ENCODE data around the gene DUSP2. TPM values are rescaled to one million over a fixed set of nuclear protein-coding genes. Genes with fewer than 3 reads are reported as not detected.

Gene DUSP2
- total RNA-seq, 1 donor: 0.86 TPM

DNA sequence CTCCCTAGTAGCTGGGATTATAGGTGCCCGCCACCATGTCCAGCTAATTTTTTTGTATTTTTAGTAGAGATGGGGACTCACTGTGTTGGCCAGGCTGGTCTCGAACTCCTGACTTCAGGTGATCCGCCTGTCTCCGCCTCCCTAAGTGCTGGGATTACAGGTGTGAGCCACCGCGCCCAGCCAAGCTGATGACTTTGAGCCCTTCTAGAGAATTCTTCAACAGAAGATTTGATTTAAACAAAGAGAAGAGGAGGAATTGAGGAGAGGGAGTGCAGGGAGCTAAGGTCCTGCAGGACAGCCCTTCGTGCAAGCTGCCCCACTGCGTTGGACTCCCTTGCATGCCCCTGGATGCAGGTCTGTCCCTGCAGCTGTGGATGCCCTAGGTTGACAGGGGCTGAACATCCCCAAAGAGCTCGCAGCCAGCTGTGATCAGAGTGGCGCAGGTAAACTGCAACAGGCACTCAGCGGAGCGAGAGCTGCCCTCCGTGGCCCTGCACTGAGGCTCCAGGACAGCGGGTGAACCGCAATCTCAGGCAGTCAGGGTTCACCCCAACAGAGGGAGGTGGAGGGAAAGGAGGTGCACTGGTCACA, 42.5 kb downstream of the DUSP2 start:
- no peak for TF ChIP-seq CTCF (IDR thresholded peaks at IDR 0.05; ENCODE audit: insufficient read depth, low read depth, low read length)
- no peak for DNase-seq (ENCODE audit: low read depth)
- H3K4me3 ChIP-seq (ENCODE audit: low read depth, low read length): no peak overlapping the region

DNA sequence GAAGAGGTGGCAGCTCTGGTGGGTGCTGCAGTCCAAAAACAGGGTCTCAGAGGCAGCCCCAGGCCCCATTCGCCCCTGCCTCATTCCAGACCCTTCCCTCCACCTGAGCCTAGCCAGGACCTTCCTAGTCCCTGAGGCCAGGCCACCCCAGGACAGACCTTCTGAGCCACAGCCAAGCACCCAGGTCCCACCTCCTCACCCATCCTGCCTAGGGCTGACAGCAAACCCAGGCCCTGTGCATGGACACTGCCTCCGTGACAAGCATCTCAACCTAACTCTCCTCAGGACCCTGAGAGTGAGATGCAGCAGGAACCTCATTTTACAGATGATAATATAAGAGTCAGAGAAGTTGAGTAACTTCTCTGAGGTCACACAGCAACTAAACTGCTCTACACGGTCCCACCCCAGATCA, 44.3 kb downstream of the DUSP2 start:
- H3K4me3 ChIP-seq (ENCODE audit: low read depth, low read length): no peak overlapping the region
- DNase-seq (ENCODE audit: low read depth): no peak
- no peak for TF ChIP-seq CTCF (IDR thresholded peaks at IDR 0.05; ENCODE audit: insufficient read depth, low read depth, low read length)

DNA sequence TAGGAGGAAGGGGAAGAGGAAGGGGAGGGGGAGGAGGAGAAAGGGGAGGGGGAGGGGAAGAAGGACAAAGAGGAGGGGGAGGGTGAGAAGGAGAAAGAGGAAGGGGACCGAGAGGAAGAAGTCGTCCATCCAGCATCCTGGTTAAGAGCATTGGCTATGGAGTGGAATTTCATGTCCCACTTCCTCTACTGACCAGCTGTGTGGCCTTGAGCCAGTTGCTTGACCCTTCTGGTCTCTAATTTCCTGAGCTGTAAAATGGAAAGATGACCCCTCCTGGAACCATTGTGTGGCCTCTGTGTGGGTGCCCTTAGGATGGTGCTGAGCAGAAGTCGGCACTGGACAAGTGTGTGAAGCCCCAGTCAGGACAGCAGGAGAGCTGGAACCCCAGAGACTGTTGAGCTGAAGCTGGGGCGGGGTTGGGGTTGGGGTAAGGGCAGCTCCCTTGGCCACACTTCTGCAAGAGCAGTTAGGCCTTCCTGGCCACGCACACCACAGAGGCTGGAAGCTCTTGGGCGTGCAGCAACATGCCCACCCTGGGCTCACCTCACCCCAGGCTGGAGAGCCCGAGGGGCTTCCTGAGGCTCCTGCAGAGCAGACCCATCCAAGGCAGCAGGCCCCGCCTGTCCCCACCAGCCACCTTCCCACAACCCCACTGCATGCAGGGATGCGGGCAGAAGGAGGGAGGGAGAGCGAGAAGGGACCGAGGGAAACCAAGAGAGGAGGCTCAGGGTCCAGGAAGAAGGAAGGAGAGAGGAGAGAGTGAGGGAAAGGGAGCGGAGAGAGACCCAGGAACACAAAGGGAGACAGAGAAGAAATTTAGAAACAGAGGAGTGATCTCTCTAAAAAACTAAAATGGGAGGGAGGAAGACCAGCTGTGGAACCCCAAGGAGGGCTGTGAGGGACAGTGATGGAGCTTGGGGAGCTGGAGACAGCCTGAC, 45.1 kb downstream of the DUSP2 start:
- no peak overlapping the region for H3K4me3 ChIP-seq (ENCODE audit: low read depth, low read length)
- DNase-seq (ENCODE audit: low read depth): no peak
- no peak for TF ChIP-seq CTCF (IDR thresholded peaks at IDR 0.05; ENCODE audit: insufficient read depth, low read depth, low read length)

- no peak overlapping the region for H3K4me3 ChIP-seq (ENCODE audit: low read depth, low read length)
- no peak for TF ChIP-seq CTCF (IDR thresholded peaks at IDR 0.05; ENCODE audit: insufficient read depth, low read depth, low read length)
- no peak for DNase-seq (ENCODE audit: low read depth)
Observed at GRCh38 chr2:96098900-96099590, 46.2 kb downstream of the DUSP2 start.

- no peak overlapping the region for H3K4me3 ChIP-seq (ENCODE audit: low read depth, low read length)
- no peak for TF ChIP-seq CTCF (IDR thresholded peaks at IDR 0.05; ENCODE audit: insufficient read depth, low read depth, low read length)
- no peak for DNase-seq (ENCODE audit: low read depth)
Observed at GRCh38 chr2:96097951-96098823, 47.1 kb downstream of the DUSP2 start.

DNA sequence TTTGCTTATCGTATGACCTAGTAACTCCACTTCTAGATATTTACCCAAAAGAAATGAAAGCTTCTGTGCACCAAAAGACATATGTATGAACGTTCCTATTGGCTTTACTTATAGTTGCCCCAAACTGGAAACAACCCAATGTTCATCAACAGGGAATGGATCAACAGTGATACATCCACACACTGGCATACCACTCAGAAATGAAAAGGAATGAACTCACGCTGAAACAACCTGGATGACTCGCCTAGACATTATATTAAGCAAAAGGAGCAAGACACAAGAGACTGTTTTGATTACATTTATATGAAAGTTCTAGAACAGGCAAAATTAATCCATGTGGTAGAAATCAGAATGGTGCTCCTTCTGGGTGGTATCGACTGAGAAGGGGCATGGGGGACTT, 47.8 kb downstream of the DUSP2 start:
- DNase-seq (ENCODE audit: low read depth): no peak
- TF ChIP-seq CTCF (IDR thresholded peaks at IDR 0.05; ENCODE audit: insufficient read depth, low read depth, low read length): no peak
- no peak overlapping the region for H3K4me3 ChIP-seq (ENCODE audit: low read depth, low read length)

Measured in fibroblast of villous mesenchyme (primary cell).